H1 (cell line): ENCODE results near the gene TSHZ2. TPM values are rescaled to one million over a fixed set of nuclear protein-coding genes. Genes with fewer than 3 reads are reported as not detected.

Source experiments
- CTCF ChIA-PET: fragments of 300-600 bp; sonication (Branson Sonifier 250); formaldehyde crosslinking; loops from one replicate; lab custom pipeline; 2021; ENCODE audit not compliant: partially characterized antibody; lab: Charles Lee
- POLR2A ChIA-PET: fragments of 300-600 bp; sonication (Branson Sonifier 250); formaldehyde crosslinking; loops from one replicate; lab custom pipeline; 2021; ENCODE audit warnings: inconsistent platforms; ENCODE audit not compliant: partially characterized antibody; lab: Charles Lee
- DNase-seq, 2 experiments: peaks; one replicate each; pipeline versions ENCODE4 v3.0.0 to v3.0.0-alpha.2; 2010 to 2022; ENCODE audit warnings: low spot score in 2 of 2, low read depth in 1 of 2, mixed read lengths in 1 of 2
- FAIRE-seq: peaks from 2 replicates; lab custom pipeline; 2011; peaks lifted over from hg19 to GRCh38; lab: Jason Lieb, UNC
- H2AFZ ChIP-seq: 2 replicates; pipeline ENCODE4 v1.8.1; 2012; ENCODE audit warnings: low read length, inconsistent platforms
- H2AK5ac ChIP-seq: 2 replicates; pipeline ENCODE4 v1.6.1; 2013; ENCODE audit warnings: low read depth, low read length
- H2BK120ac ChIP-seq: replicated peaks from 2 replicates; pipeline ENCODE3; 2013; ENCODE audit warnings: low read depth, low read length, inconsistent platforms
- H2BK12ac ChIP-seq: 2 replicates; pipeline ENCODE4 v1.6.1; 2013; ENCODE audit warnings: low read depth, low read length
- H2BK15ac ChIP-seq: 2 replicates; pipeline ENCODE4 v1.6.1; 2013; ENCODE audit warnings: low read length
- H2BK20ac ChIP-seq: 2 replicates; pipeline ENCODE4 v1.6.1; 2013; ENCODE audit warnings: low read length
- H2BK5ac ChIP-seq: 2 replicates; pipeline ENCODE4 v1.6.1; 2013; ENCODE audit warnings: low read depth, low read length
- H3K14ac ChIP-seq: 2 replicates; pipeline ENCODE4 v1.6.1; 2013; ENCODE audit warnings: inconsistent platforms; ENCODE audit not compliant: insufficient read length
- H3K18ac ChIP-seq: 2 replicates; pipeline ENCODE4 v1.6.1; 2013; ENCODE audit warnings: low read length; ENCODE audit errors: extremely low read depth
- H3K23ac ChIP-seq: 2 replicates; pipeline ENCODE4 v1.6.1; 2013; ENCODE audit warnings: inconsistent platforms; ENCODE audit not compliant: insufficient read length
- H3K23me2 ChIP-seq: 2 replicates; pipeline ENCODE4 v1.6.1; 2013; ENCODE audit warnings: low read depth, low read length
- H3K27ac ChIP-seq: 2 replicates; pipeline ENCODE4 v1.6.1; 2011; ENCODE audit warnings: low read depth, low read length, inconsistent platforms
- H3K27me3 ChIP-seq, 4 experiments: replicated peaks in 1 of 4; 1 replicate in 1 of 4; 2 replicates in 3 of 4; pipeline versions ENCODE4 v1.6.1 to v1.8.1; 2011 to 2013; ENCODE audit warnings: low read length in 3 of 4, mild to moderate bottlenecking in 3 of 4, inconsistent platforms in 2 of 4, mixed read lengths in 2 of 4, moderate library complexity in 1 of 4; ENCODE audit not compliant: control insufficient read depth in 3 of 4, insufficient read depth in 3 of 4; ENCODE audit errors: extremely low read depth in 1 of 4
- H3K36me3 ChIP-seq, 4 experiments: 2 replicates each; pipeline versions ENCODE4 v1.6.1 to v1.8.1; 2011 to 2013; ENCODE audit warnings: mild to moderate bottlenecking in 4 of 4, low read length in 3 of 4, moderate library complexity in 2 of 4, control low read depth in 1 of 4, inconsistent platforms in 1 of 4; ENCODE audit not compliant: insufficient read depth in 4 of 4, control insufficient read depth in 2 of 4
- H3K4ac ChIP-seq: replicated peaks from 2 replicates; pipeline ENCODE3; 2013; ENCODE audit warnings: low read length, low read depth, mixed read lengths, inconsistent platforms; ENCODE audit not compliant: insufficient read length
- H3K4me1 ChIP-seq, 4 experiments: replicated peaks in 1 of 4; 1 replicate in 1 of 4; 2 replicates in 3 of 4; pipeline versions ENCODE4 v1.6.1 to v1.8.1; 2011 to 2013; ENCODE audit warnings: low read length in 3 of 4, inconsistent platforms in 2 of 4, mixed read lengths in 1 of 4; ENCODE audit not compliant: insufficient read depth in 4 of 4, control insufficient read depth in 3 of 4
- H3K4me2 ChIP-seq, 2 experiments: 2 replicates each; pipeline versions ENCODE4 v1.6.1 to v1.8.1; 2011 to 2013; ENCODE audit warnings: low read depth in 2 of 2, low read length in 2 of 2, control low read depth in 1 of 2, inconsistent platforms in 1 of 2, mild to moderate bottlenecking in 1 of 2; ENCODE audit not compliant: insufficient read depth in 1 of 2
- H3K4me3 ChIP-seq, 4 experiments: fragments of 200-600, 300-600 bp in 1 of 4; sonication (generic), shearing (Covaris generic), sonication (Bioruptor Twin) in 1 of 4; 2 replicates each; pipeline versions ENCODE4 v1.5.1 to v1.8.1; 2011 to 2016; ENCODE audit warnings: low read length in 4 of 4, low read depth in 3 of 4, control low read depth in 2 of 4, inconsistent platforms in 2 of 4, mild to moderate bottlenecking in 2 of 4, mixed read lengths in 1 of 4, moderate library complexity in 1 of 4; ENCODE audit not compliant: insufficient read depth in 2 of 4; ENCODE audit errors: extremely low read depth in 1 of 4
- H3K56ac ChIP-seq: replicated peaks from 2 replicates; pipeline ENCODE3; 2013; ENCODE audit warnings: low read depth, mild to moderate bottlenecking, mixed read lengths, low read length, inconsistent platforms; ENCODE audit not compliant: insufficient read length
- H3K79me1 ChIP-seq: 2 replicates; pipeline ENCODE4 v1.6.1; 2013; ENCODE audit warnings: low read depth, low read length, control low read depth
- H3K79me2 ChIP-seq, 2 experiments: 2 replicates each; pipeline versions ENCODE4 v1.6.1 to v1.8.1; 2012 to 2013; ENCODE audit warnings: low read length in 2 of 2, mild to moderate bottlenecking in 2 of 2, inconsistent platforms in 1 of 2; ENCODE audit not compliant: insufficient read depth in 2 of 2, control insufficient read depth in 1 of 2
- H3K9ac ChIP-seq, 4 experiments: replicated peaks in 1 of 4; 1 replicate in 1 of 4; 2 replicates in 3 of 4; pipeline versions ENCODE4 v1.6.1 to v1.8.1; 2011 to 2013; ENCODE audit warnings: low read depth in 3 of 4, low read length in 3 of 4, control low read depth in 2 of 4, mild to moderate bottlenecking in 2 of 4, moderate library complexity in 2 of 4, inconsistent platforms in 1 of 4; ENCODE audit errors: extremely low read depth in 1 of 4
- H3K9me3 ChIP-seq, 2 experiments: 2 replicates each; pipeline versions ENCODE4 v1.6.1 to v1.8.1; 2012 to 2013; ENCODE audit warnings: mild to moderate bottlenecking in 2 of 2, moderate library complexity in 2 of 2, control low read depth in 1 of 2, inconsistent platforms in 1 of 2, low read depth in 1 of 2, low read length in 1 of 2, mixed read lengths in 1 of 2; ENCODE audit not compliant: insufficient read depth in 2 of 2
- H4K20me1 ChIP-seq, 2 experiments: replicated peaks in 1 of 2; 2 replicates each; pipeline versions ENCODE3 to v1.8.1; 2011 to 2013; ENCODE audit warnings: inconsistent platforms in 2 of 2, low read length in 2 of 2, mild to moderate bottlenecking in 1 of 2; ENCODE audit not compliant: insufficient read depth in 2 of 2, control insufficient read depth in 1 of 2
- H4K5ac ChIP-seq: 2 replicates; pipeline ENCODE4 v1.6.1; 2013; ENCODE audit warnings: low read length, low read depth, mixed read lengths, inconsistent platforms; ENCODE audit not compliant: insufficient read length
- H4K8ac ChIP-seq: 2 replicates; pipeline ENCODE4 v1.8.0; 2013; ENCODE audit warnings: mild to moderate bottlenecking, moderate library complexity, low read length, inconsistent platforms; ENCODE audit not compliant: insufficient read depth; ENCODE audit errors: extremely low read depth
- H4K91ac ChIP-seq: replicated peaks from 2 replicates; pipeline ENCODE3; 2013; ENCODE audit warnings: low read length, mixed read lengths, inconsistent platforms; ENCODE audit not compliant: insufficient read length
- ATF3 ChIP-seq: IDR thresholded peaks from 2 replicates; pipeline ENCODE4 v1.6.1; 2011; ENCODE audit warnings: low read depth, mild to moderate bottlenecking, low read length; ENCODE audit not compliant: insufficient read depth
- BACH1 ChIP-seq: IDR thresholded peaks from 2 replicates; pipeline ENCODE4 v1.6.1; 2012; ENCODE audit warnings: low read length, improper control_type of control experiment
- BCL11A ChIP-seq, 2 experiments: IDR thresholded peaks; one replicate each; pipeline ENCODE4 v1.6.1; 2011; ENCODE audit warnings: low read depth in 2 of 2, low read length in 2 of 2, mild to moderate bottlenecking in 2 of 2
- CBX8 ChIP-seq: fragments of 300-800, 300-1000 bp; sonication (generic); IDR thresholded peaks from 2 replicates; pipeline ENCODE4 v1.7.1; 2016; ENCODE audit warnings: low read depth, low read length, borderline replicate concordance
- CTBP2 ChIP-seq: IDR thresholded peaks from 2 replicates; pipeline ENCODE4 v1.7.0; 2011; ENCODE audit warnings: borderline replicate concordance, mild to moderate bottlenecking, moderate library complexity, mixed read lengths, low read length; ENCODE audit not compliant: insufficient read depth, insufficient read length
- E2F6 ChIP-seq: IDR thresholded peaks from 2 replicates; pipeline ENCODE4 v1.6.1; 2012; ENCODE audit warnings: inconsistent platforms
- JUND ChIP-seq: IDR thresholded peaks from 2 replicates; pipeline ENCODE4 v1.6.1; 2011; ENCODE audit warnings: mild to moderate bottlenecking, improper control_type of control experiment, low read length
- KDM4A ChIP-seq: IDR thresholded peaks from one replicate; pipeline ENCODE4 v1.7.1; 2012; ENCODE audit warnings: low read depth, mild to moderate bottlenecking, moderate library complexity, low read length, inconsistent platforms; ENCODE audit not compliant: severe bottlenecking
- POU5F1 ChIP-seq: IDR thresholded peaks from 2 replicates; pipeline ENCODE4 v1.6.1; 2011; ENCODE audit warnings: low read depth, mild to moderate bottlenecking, low read length, moderate library complexity
- SUZ12 ChIP-seq: fragments of 200-600 bp; sonication (generic); IDR thresholded peaks from 2 replicates; pipeline ENCODE4 v1.6.1; 2012; ENCODE audit warnings: mild to moderate bottlenecking, inconsistent platforms, low read length, moderate library complexity, mixed read lengths
- TEAD4 ChIP-seq: IDR thresholded peaks from 2 replicates; pipeline ENCODE4 v1.6.1; 2012; ENCODE audit warnings: low read depth, low read length, inconsistent platforms, mixed read lengths
- ZNF274 ChIP-seq: IDR thresholded peaks from 2 replicates; pipeline ENCODE4 v1.7.0; 2012; ENCODE audit warnings: low read length, borderline replicate concordance; ENCODE audit errors: extremely low read depth
- WGBS, 2 experiments: shearing (Covaris generic) in 1 of 2; methylation state at CpG; one replicate each; pipeline versions ENCODE4 v1.1.6 to v1.1.7; 2013 to 2015; ENCODE audit warnings: low lambda C conversion rate in 2 of 2, mixed read lengths in 2 of 2, inconsistent platforms in 1 of 2, low coverage in 1 of 2, missing lambda C conversion rate in 1 of 2; ENCODE audit not compliant: insufficient replicate concordance in 2 of 2, insufficient coverage in 1 of 2, insufficient read length in 1 of 2; ENCODE audit errors: extremely low coverage in 1 of 2, missing lambda C conversion rate in 1 of 2; 5-methylcytosine and 5-hydroxymethylcytosine counted together
- polyA plus RNA-seq, 7 experiments: library from polyadenylated mRNA; depleted of rRNA in 3 of 7; stranded (reverse) in 5 of 7; unstranded in 2 of 7; fragments of >200 nt in 5 of 7; fragments of 200-250 nt in 2 of 7; gene quantifications; 1 replicate in 5 of 7; 2 replicates in 1 of 7; 4 replicates in 1 of 7; pipeline versions ENCODE4 v1.2.1 to v1.2.3, GENCODE V29; 2011 to 2013; ENCODE audit warnings: missing spikeins in 2 of 7, mixed read lengths in 2 of 7
- total RNA-seq: library from RNA; stranded (reverse); fragmentation: NEBNext Ultra II Directional; extraction: Animal tissue kit (Norgen Biotek cat#: 25700); gene quantifications from 2 replicates; pipeline ENCODE4 v1.2.1, GENCODE V29; 2021

TSHZ2 gene
- total and polyA plus RNA-seq, 2 of the 8 experiments (the other 6 are each of a cell fraction or from before 2014, with no cell fraction given), result 0.14 to 0.30 TPM

- CTCF ChIA-PET, result interaction anchor here (0.6 to 0.9 kb wide), 4 partner anchors 13 to 1276 kb away, joined by 3 to 4 read pairs (median 3); no protein-coding TSS in a partner anchor
- WGBS, 2 experiments, result 82% methylated on average over 6 of the region's 6 CpGs; no CpG with 5 or more reads in 1 of the 2 experiments
- TF ChIP-seq CTBP2 (no peak), E2F6 (no peak), KDM4A (no peak), ATF3 (no peak), BCL11A (IDR thresholded peaks at IDR 0.05; ENCODE audit: low read depth in 2 of 2, low read length in 2 of 2) (no peak), SUZ12 (no peak), CBX8 (no peak), POU5F1 (no peak), JUND (no peak), TEAD4 (no peak), BACH1 (no peak), ZNF274 (no peak)
These were observed 454.7 kb downstream of the TSHZ2 start for GRCh38 chr20:53426766-53427312.

More at GRCh38 chr20:53426766-53427312, 454.7 kb downstream of the TSHZ2 start:
- Histone ChIP-seq H3K18ac (no peak overlapping the region), H3K23ac (no peak overlapping the region), H3K36me3 (no peaks in the 10 kb centered on the region), H3K4me1 (peaks cover 0 to 3% (median 0%) of the 10 kb centered on the region in 4 experiments; a peak in 1 of 7 replicates), H3K79me1 (no peaks in the 10 kb centered on the region), H4K91ac (no peak overlapping the region), H2BK120ac (no peak overlapping the region), H3K27ac (no peak overlapping the region), H3K4me2 (no peak overlapping the region), H3K23me2 (no peaks in the 10 kb centered on the region), H2BK20ac (no peak overlapping the region), H3K4ac (no peak overlapping the region), H2BK12ac (no peak overlapping the region), H4K8ac (no peak overlapping the region), H2AFZ (no peak overlapping the region), H3K27me3 (no peaks in the 10 kb centered on the region), H4K20me1 (no peaks in the 10 kb centered on the region), H3K14ac (no peak overlapping the region), H3K9ac (no peak overlapping the region), H2BK5ac (no peak overlapping the region), H2AK5ac (no peak overlapping the region), H3K4me3 (no peak overlapping the region), H3K9me3 (no peaks in the 10 kb centered on the region), H3K56ac (no peak overlapping the region), H3K79me2 (no peaks in the 10 kb centered on the region), H4K5ac (no peak overlapping the region), H2BK15ac (no peak overlapping the region)
- POLR2A ChIA-PET, result interaction anchor here (2.0 kb wide), 1 partner anchor 8 kb away, joined by 7 read pairs; no protein-coding TSS in a partner anchor
- DNase-seq (no peak), FAIRE-seq (peak; percentile 66)
